Epithelial cell of prostate (primary cell): Measurements from ENCODE around the gene HIC2.
"Not testable (repeated sequence)": the region's sequence is repeated elsewhere in the genome, so short reads cannot be mapped to it uniquely, and the experiment has no call there.

Experiments
- DNase-seq: peaks from one replicate; pipeline ENCODE4 v3.0.0-alpha.2; 2011; ENCODE audit warnings: low read depth, low spot score
- H3K27ac ChIP-seq: fragments of 450-650 bp; 2 replicates; pipeline ENCODE4 v1.5.1; 2017; ENCODE audit warnings: mild to moderate bottlenecking

The HIC2 gene

GRCh38 chr22:21417227-21417746, at the start of gene HIC2:
Gene HIC2, plus strand, starts transcription at chr22:21417371. Its CDS starts 25,461 bp downstream, at chr22:21442832.
- DNase-seq, H3K27ac ChIP-seq: not testable (repeated sequence)

GRCh38 chr22:21368603-21369310, 48.4 kb upstream of the HIC2 start:
- not testable (repeated sequence) for H3K27ac ChIP-seq, DNase-seq

GRCh38 chr22:21375880-21376279, 41.3 kb upstream of the HIC2 start:
- H3K27ac ChIP-seq, DNase-seq: not testable (repeated sequence)

- DNase-seq, H3K27ac ChIP-seq: not testable (repeated sequence)
Measured at GRCh38 chr22:21383701-21384467, 33.3 kb upstream of the HIC2 start, which contains the start of gene RIMBP3B. Gene RIMBP3B, plus strand, starts transcription at chr22:21383751. Its CDS starts 108 bp downstream, at chr22:21383859.

- not testable (repeated sequence) for H3K27ac ChIP-seq, DNase-seq
Measured at GRCh38 chr22:21384468-21385357, 32.5 kb upstream of the HIC2 start.

GRCh38 chr22:21389480-21389879, 27.7 kb upstream of the HIC2 start:
- DNase-seq, H3K27ac ChIP-seq: not testable (repeated sequence)

- H3K27ac ChIP-seq, DNase-seq: not testable (repeated sequence)
Measured at GRCh38 chr22:21390013-21390412, 27.2 kb upstream of the HIC2 start.

- DNase-seq, H3K27ac ChIP-seq: not testable (repeated sequence)
Measured at GRCh38 chr22:21394613-21395012, 22.6 kb upstream of the HIC2 start.

GRCh38 chr22:21401197-21401969, 15.8 kb upstream of the HIC2 start:
- not testable (repeated sequence) for H3K27ac ChIP-seq, DNase-seq

- DNase-seq, H3K27ac ChIP-seq: not testable (repeated sequence)
Measured at GRCh38 chr22:21402763-21403314, 14.3 kb upstream of the HIC2 start.

- DNase-seq, H3K27ac ChIP-seq: not testable (repeated sequence)
Measured at GRCh38 chr22:21407139-21407538, 10.0 kb upstream of the HIC2 start.

GRCh38 chr22:21407792-21408191, 9.4 kb upstream of the HIC2 start:
- H3K27ac ChIP-seq, DNase-seq: not testable (repeated sequence)

GRCh38 chr22:21416375-21416774, 796 bp upstream of the HIC2 start:
- not testable (repeated sequence) for DNase-seq

GRCh38 chr22:21417853-21418252, 682 bp downstream of the HIC2 start:
- DNase-seq, H3K27ac ChIP-seq: not testable (repeated sequence)

More at GRCh38 chr22:21416375-21416774, 796 bp upstream of the HIC2 start:
- not testable (repeated sequence) for H3K27ac ChIP-seq

- not testable (repeated sequence) for H3K27ac ChIP-seq, DNase-seq
Measured at GRCh38 chr22:21418974-21419638, 1.9 kb downstream of the HIC2 start.

GRCh38 chr22:21420180-21420763, 3.1 kb downstream of the HIC2 start:
- not testable (repeated sequence) for DNase-seq

GRCh38 chr22:21424084-21424709, 7.0 kb downstream of the HIC2 start:
- not testable (repeated sequence) for H3K27ac ChIP-seq, DNase-seq

More at GRCh38 chr22:21420180-21420763, 3.1 kb downstream of the HIC2 start:
- not testable (repeated sequence) for H3K27ac ChIP-seq
